PC-9 (cell line): ENCODE measurements around the gene PHF21A. TPM values are rescaled to one million over a fixed set of nuclear protein-coding genes. Genes with fewer than 3 reads are reported as not detected.

ENCODE experiments used
- BruUV-seq: library from RNA; stranded (reverse); fragments of 400-500 nt; replicated peaks from 2 replicates; lab custom pipeline; 2021; lab: Mats Ljungman, UMichigan
- CTCF ChIA-PET: fragments of 300-600 bp; sonication (Branson Sonifier 250); formaldehyde crosslinking; loops from one replicate; lab custom pipeline; 2022; ENCODE audit warnings: antibody characterized with exemption; lab: Charles Lee
- POLR2A ChIA-PET: fragments of 300-600 bp; sonication (Branson Sonifier 250); formaldehyde crosslinking; loops from one replicate; lab custom pipeline; 2022; ENCODE audit warnings: antibody characterized with exemption; ENCODE audit not compliant: unreplicated experiment; lab: Charles Lee
- DNase-seq, 2 experiments: peaks; one replicate each; pipeline versions ENCODE4 v3.0.0 to v3.0.0-alpha.2; 2015 to 2022; ENCODE audit warnings: mixed read lengths in 1 of 2
- H2AFZ ChIP-seq: fragments of 200-600 bp; sonication (generic); 2 replicates; pipeline ENCODE4 v1.8.1; 2017; ENCODE audit warnings: antibody characterized with exemption
- H3F3A ChIP-seq: fragments of 200-600 bp; sonication (generic); 2 replicates; pipeline ENCODE4 v1.8.1; 2017; ENCODE audit warnings: antibody characterized with exemption, mild to moderate bottlenecking, low read depth; ENCODE audit not compliant: insufficient read depth
- H3K27ac ChIP-seq: fragments of 200-600 bp; sonication (generic); 2 replicates; pipeline ENCODE4 v1.6.1; 2016; ENCODE audit warnings: mixed run types
- H3K27me3 ChIP-seq: fragments of 200-600 bp; sonication (generic); 2 replicates; pipeline ENCODE4 v1.6.1; 2016; ENCODE audit warnings: low read depth, mixed run types; ENCODE audit not compliant: insufficient read depth
- H3K36me3 ChIP-seq: fragments of 200-600 bp; sonication (generic); 2 replicates; pipeline ENCODE4 v1.6.1; 2016; ENCODE audit warnings: low read depth, mixed run types
- H3K4me1 ChIP-seq: fragments of 200-600 bp; sonication (generic); replicated peaks from 2 replicates; pipeline ENCODE4 v1.6.1; 2016; ENCODE audit warnings: mixed run types; ENCODE audit not compliant: insufficient read depth
- H3K4me2 ChIP-seq: fragments of 200-600 bp; sonication (generic); 2 replicates; pipeline ENCODE4 v1.6.1; 2017; ENCODE audit warnings: mixed run types
- H3K4me3 ChIP-seq: fragments of 200-600 bp; sonication (generic); 2 replicates; pipeline ENCODE4 v1.6.1; 2016; ENCODE audit warnings: mixed run types
- H3K79me2 ChIP-seq: fragments of 200-600 bp; sonication (generic); 2 replicates; pipeline ENCODE4 v1.6.1; 2017; ENCODE audit warnings: low read depth, mixed run types
- H3K9me2 ChIP-seq: fragments of 200-600 bp; sonication (generic); 2 replicates; pipeline ENCODE4 v1.8.1; 2017; ENCODE audit warnings: mild to moderate bottlenecking; ENCODE audit not compliant: insufficient read depth
- H3K9me3 ChIP-seq: fragments of 200-600 bp; sonication (generic); 2 replicates; pipeline ENCODE4 v1.8.1; 2016; ENCODE audit warnings: low read depth; ENCODE audit not compliant: insufficient read depth
- H4K20me1 ChIP-seq: fragments of 200-600 bp; sonication (generic); 2 replicates; pipeline ENCODE4 v1.8.1; 2017; ENCODE audit not compliant: insufficient read depth
- EZH2 ChIP-seq: fragments of 200-600 bp; sonication (generic); IDR thresholded peaks from 2 replicates; pipeline ENCODE4 v1.8.0; 2017; ENCODE audit warnings: antibody characterized with exemption, low read depth
- intact Hi-C: fragments of 100-400 bp; cut with micrococcal nuclease; formaldehyde crosslinking; loops from one replicate; pipeline ENCODE4 v1.10.0; 2022; ENCODE audit not compliant: unreplicated experiment
- total RNA-seq: library from RNA; stranded (reverse); gene quantifications from 2 replicates; pipeline ENCODE4 v1.2.3, GENCODE V29; 2021
- TF ChIP-seq, protein P1 (sequence below): fragments of 200-600 bp; sonication (generic); conservative IDR thresholded peaks from 2 replicates; pipeline ENCODE4 v1.6.1; 2017; ENCODE audit warnings: mixed run types, antibody characterized with exemption, mild to moderate bottlenecking, moderate library complexity

PHF21A gene
- total RNA-seq, 1 experiment from 2014 or later = 54.3 TPM

DNA sequence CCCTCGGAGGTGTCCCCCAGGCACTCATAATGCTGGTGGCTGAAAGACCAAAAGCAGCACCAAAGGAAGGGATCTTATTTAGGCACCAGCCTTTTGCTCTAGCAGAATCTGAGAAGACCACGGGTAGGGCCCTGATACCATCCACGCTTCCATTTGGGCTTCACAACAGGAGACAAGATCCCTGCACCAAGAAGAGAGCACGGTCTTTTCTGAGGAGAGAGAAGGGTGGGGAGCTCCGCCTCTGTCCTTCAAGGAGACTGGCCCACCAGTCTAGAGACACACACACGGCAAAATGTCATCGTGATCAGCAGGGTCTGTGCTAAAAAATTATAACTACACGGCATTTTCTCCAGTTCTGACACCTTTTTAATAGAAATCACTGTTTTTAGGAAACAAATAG, 189.0 kb downstream of the PHF21A start:
- ChIA-PET CTCF (no interaction called here), POLR2A (no interaction called here)
- H3K27me3 ChIP-seq = no peaks in the 10 kb centered on the region
- no peak overlapping the region for H2AFZ ChIP-seq
- no peak overlapping the region for H3K4me2 ChIP-seq
- no peaks in the 10 kb centered on the region for H3K79me2 ChIP-seq
- no TSS peak for BruUV-seq
- H3K27ac ChIP-seq = no peak overlapping the region
- TF ChIP-seq EZH2 = no peak
- TF ChIP-seq, protein P1, sequence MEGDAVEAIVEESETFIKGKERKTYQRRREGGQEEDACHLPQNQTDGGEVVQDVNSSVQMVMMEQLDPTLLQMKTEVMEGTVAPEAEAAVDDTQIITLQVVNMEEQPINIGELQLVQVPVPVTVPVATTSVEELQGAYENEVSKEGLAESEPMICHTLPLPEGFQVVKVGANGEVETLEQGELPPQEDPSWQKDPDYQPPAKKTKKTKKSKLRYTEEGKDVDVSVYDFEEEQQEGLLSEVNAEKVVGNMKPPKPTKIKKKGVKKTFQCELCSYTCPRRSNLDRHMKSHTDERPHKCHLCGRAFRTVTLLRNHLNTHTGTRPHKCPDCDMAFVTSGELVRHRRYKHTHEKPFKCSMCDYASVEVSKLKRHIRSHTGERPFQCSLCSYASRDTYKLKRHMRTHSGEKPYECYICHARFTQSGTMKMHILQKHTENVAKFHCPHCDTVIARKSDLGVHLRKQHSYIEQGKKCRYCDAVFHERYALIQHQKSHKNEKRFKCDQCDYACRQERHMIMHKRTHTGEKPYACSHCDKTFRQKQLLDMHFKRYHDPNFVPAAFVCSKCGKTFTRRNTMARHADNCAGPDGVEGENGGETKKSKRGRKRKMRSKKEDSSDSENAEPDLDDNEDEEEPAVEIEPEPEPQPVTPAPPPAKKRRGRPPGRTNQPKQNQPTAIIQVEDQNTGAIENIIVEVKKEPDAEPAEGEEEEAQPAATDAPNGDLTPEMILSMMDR = no peak
- no peaks in the 10 kb centered on the region for H3F3A ChIP-seq
- H3K9me3 ChIP-seq = no peaks in the 10 kb centered on the region
- intact Hi-C loops = no loop called here
- 0 out of 2 replicates have a peak, but pooled peaks cover 3% of the 10 kb centered on the region for H3K36me3 ChIP-seq
- 0 out of 2 replicates have a peak, but pooled peaks cover 4% of the 10 kb centered on the region for H3K4me1 ChIP-seq
- no peak overlapping the region for H3K4me3 ChIP-seq
- DNase-seq = no peak
- H3K9me2 ChIP-seq = no peaks in the 10 kb centered on the region
- 0 out of 2 replicates have a peak, but pooled peaks cover 4% of the 10 kb centered on the region for H4K20me1 ChIP-seq

DNA sequence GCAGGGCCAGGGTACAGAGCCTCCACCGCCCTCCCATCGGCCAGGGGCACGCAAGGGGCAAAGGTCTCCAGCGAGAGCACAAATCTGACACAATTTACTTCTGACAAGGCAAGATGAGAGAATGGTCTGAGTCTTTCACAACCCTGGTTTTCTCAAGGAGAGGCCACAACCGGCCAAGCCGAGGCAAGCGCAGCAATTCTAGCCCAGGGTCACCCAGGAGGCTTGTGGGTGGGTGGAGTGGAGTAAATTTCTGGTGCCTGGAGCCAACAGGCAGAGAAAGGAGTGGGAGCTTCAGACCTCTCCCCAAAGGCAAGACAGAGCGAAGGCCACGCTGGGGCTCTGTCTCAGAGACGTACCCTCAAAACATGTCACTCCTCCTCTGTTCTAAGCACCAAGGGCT, 189.5 kb downstream of the PHF21A start:
- Histone ChIP-seq H3K9me3 (no peaks in the 10 kb centered on the region), H3K4me3 (no peak overlapping the region), H3K79me2 (no peaks in the 10 kb centered on the region), H3K4me1 (0 out of 2 replicates have a peak, but pooled peaks cover 4% of the 10 kb centered on the region), H3K9me2 (no peaks in the 10 kb centered on the region), H2AFZ (no peak overlapping the region), H3K27me3 (no peaks in the 10 kb centered on the region), H3K36me3 (no peaks in the 10 kb centered on the region), H4K20me1 (0 out of 2 replicates have a peak, but pooled peaks cover 4% of the 10 kb centered on the region), H3K27ac (no peak overlapping the region), H3F3A (no peaks in the 10 kb centered on the region), H3K4me2 (no peak overlapping the region)
- TF ChIP-seq, protein P1 = no peak
- TF ChIP-seq EZH2 = no peak
- ChIA-PET CTCF (no interaction called here), POLR2A (no interaction called here)
- BruUV-seq = no TSS peak
- intact Hi-C loops = no loop called here
- no peak for DNase-seq

DNA sequence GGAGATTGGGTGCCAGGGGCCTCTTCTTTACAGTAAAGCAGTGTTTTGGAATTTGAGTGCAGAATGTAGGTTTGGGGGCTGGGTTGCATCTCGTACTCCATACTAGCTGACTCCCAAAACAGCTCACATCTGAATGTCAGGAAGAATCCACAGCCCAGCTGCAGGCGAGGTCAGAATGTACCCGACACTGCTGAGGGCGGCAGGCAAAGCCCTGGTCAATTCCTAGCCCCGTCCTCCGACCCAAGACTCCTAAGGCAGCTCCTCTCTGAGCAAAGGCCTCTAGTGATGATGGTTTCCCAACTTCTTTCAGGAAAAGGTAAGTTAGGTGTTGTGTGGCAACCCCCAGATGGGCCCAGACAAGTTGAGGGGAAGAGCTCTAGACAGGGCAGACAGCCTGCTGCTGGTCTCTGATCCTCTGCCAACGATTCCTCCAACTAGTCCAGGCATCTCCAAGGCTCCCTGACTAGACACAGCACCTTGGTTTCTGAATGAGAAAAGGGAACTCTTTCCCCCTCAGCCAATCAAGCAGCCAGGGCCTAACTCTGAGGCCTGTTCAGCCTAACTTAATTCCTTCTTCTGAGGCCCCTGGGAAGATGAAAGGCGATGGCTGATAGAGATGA, 190.2 kb downstream of the PHF21A start:
- no peak overlapping the region for H3K4me2 ChIP-seq
- intact Hi-C loops = no loop called here
- H3K27me3 ChIP-seq = no peaks in the 10 kb centered on the region
- TF ChIP-seq, protein P1 = no peak
- no peak for TF ChIP-seq EZH2
- no peak overlapping the region for H2AFZ ChIP-seq
- no peaks in the 10 kb centered on the region for H3F3A ChIP-seq
- H4K20me1 ChIP-seq = 0 out of 2 replicates have a peak, but pooled peaks cover 4% of the 10 kb centered on the region
- H3K4me3 ChIP-seq = no peak overlapping the region
- H3K4me1 ChIP-seq = 0 out of 2 replicates have a peak, but pooled peaks cover 4% of the 10 kb centered on the region
- BruUV-seq = no TSS peak
- ChIA-PET CTCF (no interaction called here), POLR2A (no interaction called here)
- no peaks in the 10 kb centered on the region for H3K36me3 ChIP-seq
- H3K27ac ChIP-seq = no peak overlapping the region
- no peaks in the 10 kb centered on the region for H3K9me2 ChIP-seq
- no peaks in the 10 kb centered on the region for H3K79me2 ChIP-seq
- no peak for DNase-seq
- H3K9me3 ChIP-seq = no peaks in the 10 kb centered on the region
